Endothelial cell of umbilical vein (primary cell): ENCODE data around the gene SLC27A4. TPM values are rescaled to one million over a fixed set of nuclear protein-coding genes. Genes with fewer than 3 reads are reported as not detected.

Experiments
- BruUV-seq: library from RNA; stranded (reverse); fragments of 400-500 nt; replicated peaks from 2 replicates; lab custom pipeline; 2021; lab: Mats Ljungman, UMichigan
- CTCF ChIA-PET: fragments of 300-600, 350-600 bp; sonication (Branson Sonifier 250); formaldehyde crosslinking; loops from one replicate; lab custom pipeline; 2021; ENCODE audit warnings: antibody characterized with exemption, inconsistent platforms; lab: Charles Lee
- POLR2A ChIA-PET: fragments of 300-600, 350-600 bp; sonication (Branson Sonifier 250); formaldehyde crosslinking; loops from one replicate; lab custom pipeline; 2021; ENCODE audit warnings: antibody characterized with exemption, inconsistent platforms; lab: Charles Lee
- DNase-seq: peaks from one replicate; pipeline ENCODE4 v3.0.0-alpha.2; 2011; ENCODE audit warnings: low read depth, low spot score
- FAIRE-seq: peaks from 2 replicates; lab custom pipeline; 2011; peaks lifted over from hg19 to GRCh38; lab: Jason Lieb, UNC
- H2AFZ ChIP-seq: 2 replicates; pipeline ENCODE4 v1.6.0; 2012; ENCODE audit warnings: low read depth, low read length, control low read depth, inconsistent platforms
- H3K27ac ChIP-seq: 2 replicates; pipeline ENCODE4 v1.5.1; 2011; ENCODE audit warnings: low read depth, mild to moderate bottlenecking, control low read depth, low read length, moderate library complexity; ENCODE audit not compliant: insufficient read depth
- H3K27me3 ChIP-seq, 2 experiments: 2 replicates each; pipeline versions ENCODE4 v1.6.0 to v1.6.1; 2011; ENCODE audit warnings: low read length in 2 of 2, mixed read lengths in 1 of 2; ENCODE audit not compliant: control insufficient read depth in 2 of 2, insufficient read depth in 2 of 2
- H3K36me3 ChIP-seq, 2 experiments: 2 replicates in 1 of 2; 3 replicates in 1 of 2; pipeline ENCODE4 v1.5.1; 2011; ENCODE audit warnings: low read length in 2 of 2, mild to moderate bottlenecking in 1 of 2, moderate library complexity in 1 of 2; ENCODE audit not compliant: control insufficient read depth in 2 of 2, insufficient read depth in 2 of 2; ENCODE audit errors: extremely low read depth in 1 of 2
- H3K4me1 ChIP-seq: 3 replicates; pipeline ENCODE4 v1.5.1; 2011; ENCODE audit warnings: mild to moderate bottlenecking, low read length; ENCODE audit not compliant: control insufficient read depth, insufficient read depth; ENCODE audit errors: extremely low read depth
- H3K4me2 ChIP-seq: 2 replicates; pipeline ENCODE4 v1.6.1; 2011; ENCODE audit warnings: low read length, control low read depth, mixed read lengths; ENCODE audit not compliant: insufficient read depth
- H3K4me3 ChIP-seq, 3 experiments: fragments of 200-600 bp in 1 of 3; sonication (generic), shearing (Covaris generic) in 1 of 3; replicated peaks in 1 of 3; 2 replicates each; pipeline ENCODE4 v1.5.1; 2011 to 2016; ENCODE audit warnings: control low read depth in 3 of 3, low read length in 3 of 3, mild to moderate bottlenecking in 2 of 3, inconsistent platforms in 1 of 3, low read depth in 1 of 3, moderate library complexity in 1 of 3; ENCODE audit not compliant: insufficient read depth in 1 of 3
- H3K79me2 ChIP-seq: 2 replicates; pipeline ENCODE4 v1.6.0; 2012; ENCODE audit warnings: low read length, inconsistent platforms; ENCODE audit not compliant: control insufficient read depth, insufficient read depth
- H3K9ac ChIP-seq: replicated peaks from 2 replicates; pipeline ENCODE3; 2011; ENCODE audit warnings: low read length, control low read depth; ENCODE audit not compliant: insufficient read depth; ENCODE audit errors: extremely low read depth
- H3K9me1 ChIP-seq: replicated peaks from 3 replicates; pipeline ENCODE4 v1.6.0; 2011; ENCODE audit warnings: mild to moderate bottlenecking, low read length; ENCODE audit not compliant: control insufficient read depth, insufficient read depth; ENCODE audit errors: extremely low read depth
- H3K9me3 ChIP-seq: replicated peaks from 2 replicates; pipeline ENCODE4 v1.5.1; 2012; ENCODE audit warnings: low read length, inconsistent platforms; ENCODE audit not compliant: control insufficient read depth, insufficient read depth
- H4K20me1 ChIP-seq: replicated peaks from 2 replicates; pipeline ENCODE3; 2011; ENCODE audit warnings: mild to moderate bottlenecking, low read length; ENCODE audit not compliant: control insufficient read depth, insufficient read depth; ENCODE audit errors: extremely low read depth
- CTCF ChIP-seq, 2 donors: IDR thresholded peaks; 1 replicate in 1 of 2; 2 replicates in 1 of 2; pipeline ENCODE4 v1.5.1; 2011; ENCODE audit warnings: low read length in 2 of 2, mild to moderate bottlenecking in 2 of 2, moderate library complexity in 2 of 2, control low read depth in 1 of 2, inconsistent platforms in 1 of 2, low read depth in 1 of 2; ENCODE audit not compliant: insufficient read depth in 1 of 2; ENCODE audit errors: extremely low read depth in 1 of 2
- EZH2 ChIP-seq: IDR thresholded peaks from 2 replicates; pipeline ENCODE4 v1.6.1; 2012; ENCODE audit warnings: borderline replicate concordance, low read depth, mild to moderate bottlenecking, moderate library complexity, low read length, inconsistent platforms; ENCODE audit not compliant: severe bottlenecking
- FOS ChIP-seq: IDR thresholded peaks from 2 replicates; pipeline ENCODE4 v1.6.1; 2011; ENCODE audit warnings: mild to moderate bottlenecking, low read length, moderate library complexity, borderline replicate concordance; ENCODE audit not compliant: insufficient read depth
- GATA2 ChIP-seq: IDR thresholded peaks from 2 replicates; pipeline ENCODE4 v1.7.0; 2011; ENCODE audit warnings: low read depth, mild to moderate bottlenecking, moderate library complexity, mixed read lengths, low read length; ENCODE audit not compliant: insufficient read length, insufficient read depth
- JUN ChIP-seq: IDR thresholded peaks from 2 replicates; pipeline ENCODE4 v1.6.1; 2011; ENCODE audit warnings: borderline replicate concordance, low read depth; ENCODE audit not compliant: insufficient read length, insufficient read depth
- MAX ChIP-seq: IDR thresholded peaks from 2 replicates; pipeline ENCODE4 v1.6.1; 2011; ENCODE audit not compliant: insufficient read depth, insufficient read length
- MYC ChIP-seq: IDR thresholded peaks from one replicate; pipeline ENCODE4 v1.6.1; 2011; ENCODE audit warnings: mild to moderate bottlenecking, low read depth, low read length
- POLR2A ChIP-seq: IDR thresholded peaks from 2 replicates; pipeline ENCODE4 v1.6.1; 2012; ENCODE audit warnings: low read depth, mild to moderate bottlenecking, control low read depth, low read length
- POLR2AphosphoS5 ChIP-seq: IDR thresholded peaks from 2 replicates; pipeline ENCODE4 v1.6.1; 2012; ENCODE audit warnings: low read depth, mild to moderate bottlenecking, control low read depth, low read length, moderate library complexity; ENCODE audit not compliant: insufficient read depth
- dilution Hi-C: fragments of 300-500 bp; cut with MboI; formaldehyde crosslinking; loops from one replicate; pipeline ENCODE4 v1.15.0; 2019; ENCODE audit warnings: low sequenced_read_pairs; ENCODE audit not compliant: extremely low pct_ligation_motif_present
- intact Hi-C: fragments of 100-400 bp; cut with micrococcal nuclease; formaldehyde crosslinking; loops from one replicate; pipeline ENCODE4 v1.10.0; 2022
- polyA plus RNA-seq, 4 experiments: library from polyadenylated mRNA; depleted of rRNA in 3 of 4; stranded (reverse) in 3 of 4; unstranded in 1 of 4; fragments of >200 nt; gene quantifications; 2 replicates each; pipeline versions ENCODE4 v1.2.1 to v1.2.3, GENCODE V29; 2011 to 2012; ENCODE audit warnings: missing spikeins in 1 of 4
- total RNA-seq: library from RNA; stranded (reverse); gene quantifications from 2 replicates; pipeline ENCODE4 v1.2.3, GENCODE V29; 2021

Gene SLC27A4
- total and polyA plus RNA-seq, 2 donors (not counting 3 experiments of a cell fraction or from before 2014, with no cell fraction given), result 29.9 to 35.0 TPM

- intact Hi-C loops (no loop called here), dilution Hi-C loops (no loop called here)
- TF ChIP-seq POLR2AphosphoS5 (no peak), FOS (no peak), GATA2 (no peak), JUN (no peak), POLR2A (no peak), MAX (no peak), EZH2 (no peak), MYC (no peak), CTCF (IDR thresholded peaks at IDR 0.05; ENCODE audit: extremely low read depth in 1 of 2, insufficient read depth in 1 of 2, low read depth in 1 of 2, low read length in 2 of 2) (no peak)
- H3K79me2 ChIP-seq, result no peaks in the 10 kb centered on the region
- FAIRE-seq (no peak), DNase-seq (no peak)
- H3K9me1 ChIP-seq, result no peaks in the 10 kb centered on the region
- BruUV-seq, result no TSS peak
- ChIA-PET CTCF (interaction anchor here (2.7 kb wide), 1 partner anchor 23 kb away, joined by 12 read pairs; no protein-coding TSS in a partner anchor), POLR2A (no interaction called here)
- no peak overlapping the region for H3K9ac ChIP-seq
- no peaks in the 10 kb centered on the region for H3K9me3 ChIP-seq
- H4K20me1 ChIP-seq, result no peaks in the 10 kb centered on the region
- no peaks in the 10 kb centered on the region for H3K27me3 ChIP-seq
- H3K27ac ChIP-seq, result no peak overlapping the region
- no peak overlapping the region for H2AFZ ChIP-seq
- H3K4me3 ChIP-seq, result no peak overlapping the region
- H3K4me2 ChIP-seq, result no peak overlapping the region
- no peaks in the 10 kb centered on the region for H3K4me1 ChIP-seq
- H3K36me3 ChIP-seq, result peaks cover 4 to 29% of the 10 kb centered on the region in 2 experiments
Measured at GRCh38 chr9:128388150-128388549, 47.8 kb downstream of the SLC27A4 start.
